Suprapubic skin (tissue), 4 donors: ENCODE results near the gene CSMD2. TPM values are rescaled to one million over a fixed set of nuclear protein-coding genes. Genes with fewer than 3 reads are reported as not detected.
A peak's percentile ranks its signal among the peaks of the same experiment; 100 is the strongest.

Source experiments
- DNase-seq, 2 donors: peaks; one replicate each; pipeline ENCODE4 v3.0.0-alpha.2; 2019; ENCODE audit warnings: low spot score in 2 of 2
- H3K27ac ChIP-seq: fragments of 200-600 bp; sonication (generic); one replicate; pipeline ENCODE4 v1.5.1; 2019
- H3K27me3 ChIP-seq: fragments of 200-600 bp; sonication (generic); one replicate; pipeline ENCODE4 v1.5.1; 2019
- H3K36me3 ChIP-seq: fragments of 200-600 bp; sonication (generic); one replicate; pipeline ENCODE4 v1.5.1; 2019
- H3K4me1 ChIP-seq: fragments of 200-600 bp; sonication (generic); one replicate; pipeline ENCODE4 v1.5.1; 2019
- H3K4me3 ChIP-seq: fragments of 200-600 bp; sonication (generic); one replicate; pipeline ENCODE4 v1.5.1; 2019; ENCODE audit warnings: mild to moderate bottlenecking
- H3K9me3 ChIP-seq: fragments of 200-600 bp; sonication (generic); one replicate; pipeline ENCODE4 v1.5.1; 2019
- CTCF ChIP-seq, 2 donors: fragments of 200-600 bp in 1 of 2; fragments of 450-650 bp in 1 of 2; sonication (generic) in 1 of 2; IDR thresholded peaks; one replicate each; pipeline ENCODE4 v1.5.1; 2016 to 2019; ENCODE audit warnings: antibody characterized with exemption in 2 of 2, mild to moderate bottlenecking in 1 of 2, moderate library complexity in 1 of 2
- EP300 ChIP-seq: sonication (generic); formaldehyde crosslinking; IDR thresholded peaks from one replicate; pipeline ENCODE4 v1.6.1; 2017; ENCODE audit warnings: antibody characterized with exemption
- POLR2A ChIP-seq, 2 donors: fragments of 450-650 bp; IDR thresholded peaks; one replicate each; pipeline ENCODE4 v1.6.1; 2017; ENCODE audit warnings: antibody characterized with exemption in 2 of 2, mild to moderate bottlenecking in 2 of 2, moderate library complexity in 2 of 2
- POLR2AphosphoS5 ChIP-seq, 3 donors: sonication (generic); formaldehyde crosslinking; IDR thresholded peaks; one replicate each; pipeline ENCODE4 v1.6.1; 2017; ENCODE audit warnings: antibody characterized with exemption in 3 of 3
- WGBS: methylation state at CpG from one replicate; pipeline ENCODE4 v1.1.5; 2018; 5-methylcytosine and 5-hydroxymethylcytosine counted together
- total RNA-seq, 4 donors: library from RNA; depleted of rRNA; stranded (reverse); fragments of >200 nt; gene quantifications; one replicate each; pipeline ENCODE4 v1.1.0, GENCODE V29; 2016

Gene CSMD2
- under 1 TPM; 0.08 to 0.55 (median 0.13) TPM for total RNA-seq

GRCh38 chr1:34164771-34165391 is at the start of gene CSMD2:
CSMD2 (minus strand) TSS chr1:34165230; CDS start chr1:34165097, 133 bp downstream.
- Histone ChIP-seq H3K27me3 (peaks cover 70% of the 10 kb centered on the region), H3K9me3 (no peaks in the 10 kb centered on the region), H3K27ac (no peak within 1 kb of the TSS), H3K4me1 (peaks cover 44% of the 10 kb centered on the region), H3K36me3 (no peaks in the 10 kb centered on the region), H3K4me3 (peak within 1 kb of the TSS; percentile 53)
- no peak for DNase-seq
- TF ChIP-seq CTCF (IDR thresholded peaks at IDR 0.05) (no peak), POLR2A (IDR thresholded peaks at IDR 0.05) (no peak), POLR2AphosphoS5 (IDR thresholded peaks at IDR 0.05) (no peak), EP300 (no peak)
- WGBS: 0% methylated on average over 10 of the region's 78 CpGs

GRCh38 chr1:34213956-34214355 is 48.9 kb upstream of the CSMD2 start:
- Histone ChIP-seq H3K4me1 (no peaks in the 10 kb centered on the region), H3K9me3 (no peaks in the 10 kb centered on the region), H3K27me3 (peaks cover 17% of the 10 kb centered on the region), H3K4me3 (no peak overlapping the region), H3K27ac (no peak overlapping the region), H3K36me3 (no peaks in the 10 kb centered on the region)
- TF ChIP-seq EP300 (no peak), POLR2AphosphoS5 (IDR thresholded peaks at IDR 0.05) (no peak), CTCF (IDR thresholded peaks at IDR 0.05) (no peak), POLR2A (IDR thresholded peaks at IDR 0.05) (no peak)
- no peak for DNase-seq
- WGBS: 14% methylated on average over 3 of the region's 3 CpGs

GRCh38 chr1:34212673-34213072 is 47.6 kb upstream of the CSMD2 start:
- H3K36me3 ChIP-seq: no peaks in the 10 kb centered on the region
- no peak overlapping the region for H3K4me3 ChIP-seq
- H3K27me3 ChIP-seq: peaks cover 22% of the 10 kb centered on the region
- 90% methylated on average over 4 of the region's 4 CpGs for WGBS
- H3K27ac ChIP-seq: no peak overlapping the region
- no peaks in the 10 kb centered on the region for H3K9me3 ChIP-seq
- H3K4me1 ChIP-seq: no peaks in the 10 kb centered on the region
- no peak for TF ChIP-seq EP300
- TF ChIP-seq CTCF (IDR thresholded peaks at IDR 0.05): no peak
- TF ChIP-seq POLR2A (IDR thresholded peaks at IDR 0.05): no peak
- TF ChIP-seq POLR2AphosphoS5 (IDR thresholded peaks at IDR 0.05): no peak
- DNase-seq: no peak

GRCh38 chr1:34199927-34200326 is 34.9 kb upstream of the CSMD2 start:
- Histone ChIP-seq H3K9me3 (no peaks in the 10 kb centered on the region), H3K27me3 (peaks cover 6% of the 10 kb centered on the region), H3K27ac (no peak overlapping the region), H3K4me3 (no peak overlapping the region), H3K4me1 (no peaks in the 10 kb centered on the region), H3K36me3 (no peaks in the 10 kb centered on the region)
- no peak for DNase-seq
- 94% methylated on average over 1 of the region's 1 CpG for WGBS
- TF ChIP-seq POLR2A (IDR thresholded peaks at IDR 0.05): no peak
- no peak for TF ChIP-seq CTCF (IDR thresholded peaks at IDR 0.05)
- no peak for TF ChIP-seq EP300
- no peak for TF ChIP-seq POLR2AphosphoS5 (IDR thresholded peaks at IDR 0.05)

- Histone ChIP-seq H3K36me3 (no peaks in the 10 kb centered on the region), H3K27ac (no peak overlapping the region), H3K9me3 (peaks cover 6% of the 10 kb centered on the region), H3K4me1 (no peaks in the 10 kb centered on the region), H3K27me3 (peaks cover 30% of the 10 kb centered on the region), H3K4me3 (no peak overlapping the region)
- TF ChIP-seq POLR2AphosphoS5 (IDR thresholded peaks at IDR 0.05) (no peak), CTCF (IDR thresholded peaks at IDR 0.05) (no peak), POLR2A (IDR thresholded peaks at IDR 0.05) (no peak), EP300 (no peak)
- DNase-seq: no peak
- 44% methylated on average over 3 of the region's 3 CpGs for WGBS
These were observed 27.6 kb upstream of the CSMD2 start for GRCh38 chr1:34192621-34193020.
